GM20000 (cell line): Measurements from ENCODE around the gene GRM7.

Experiments used
- DNase-seq: peaks from one replicate; pipeline ENCODE4 v3.0.0; 2012; ENCODE audit warnings: low spot score
- TF ChIP-seq, protein P1 (sequence below): IDR thresholded peaks from 2 replicates; pipeline ENCODE4 v1.5.1; 2012; ENCODE audit warnings: mild to moderate bottlenecking, control low read depth; ENCODE audit errors: extremely low read depth, missing control alignments

GRM7 gene

DNA sequence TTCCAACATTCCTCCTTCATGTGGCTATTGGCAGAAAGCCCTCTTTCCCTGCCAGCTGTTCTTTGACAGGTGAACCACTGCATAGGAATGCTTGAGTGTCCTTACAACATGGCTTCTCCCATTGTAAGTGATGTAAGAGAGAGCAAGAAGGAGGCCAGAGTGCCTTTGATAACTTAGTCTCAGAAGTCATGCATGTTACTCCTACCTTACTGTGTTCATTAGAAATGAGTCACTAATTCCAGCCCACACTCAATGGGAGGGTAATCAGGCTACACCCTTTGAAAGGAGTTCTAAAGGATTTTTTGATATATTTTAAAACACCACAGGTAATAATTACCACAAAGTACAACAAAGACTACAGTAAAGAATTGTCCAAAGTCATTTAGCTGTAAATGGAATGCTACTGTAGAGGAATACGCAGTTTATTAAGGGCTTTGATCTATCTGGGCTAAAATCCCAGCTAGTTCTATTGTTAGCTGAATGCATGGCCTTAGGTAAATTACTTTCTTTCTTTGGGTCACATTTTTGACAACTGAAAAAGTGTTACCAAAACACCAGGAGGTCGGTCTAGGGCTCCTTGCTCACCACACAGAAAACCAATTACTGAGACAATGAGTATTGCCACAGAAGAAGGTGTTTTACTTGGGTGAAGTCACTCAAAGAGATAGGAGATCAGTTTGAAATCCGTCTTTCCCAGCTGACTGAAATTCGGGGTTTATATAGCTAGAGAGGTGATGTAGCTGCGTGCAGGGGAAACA, 154.9 kb downstream of the GRM7 start:
- no peak for DNase-seq
- TF ChIP-seq, protein P1, sequence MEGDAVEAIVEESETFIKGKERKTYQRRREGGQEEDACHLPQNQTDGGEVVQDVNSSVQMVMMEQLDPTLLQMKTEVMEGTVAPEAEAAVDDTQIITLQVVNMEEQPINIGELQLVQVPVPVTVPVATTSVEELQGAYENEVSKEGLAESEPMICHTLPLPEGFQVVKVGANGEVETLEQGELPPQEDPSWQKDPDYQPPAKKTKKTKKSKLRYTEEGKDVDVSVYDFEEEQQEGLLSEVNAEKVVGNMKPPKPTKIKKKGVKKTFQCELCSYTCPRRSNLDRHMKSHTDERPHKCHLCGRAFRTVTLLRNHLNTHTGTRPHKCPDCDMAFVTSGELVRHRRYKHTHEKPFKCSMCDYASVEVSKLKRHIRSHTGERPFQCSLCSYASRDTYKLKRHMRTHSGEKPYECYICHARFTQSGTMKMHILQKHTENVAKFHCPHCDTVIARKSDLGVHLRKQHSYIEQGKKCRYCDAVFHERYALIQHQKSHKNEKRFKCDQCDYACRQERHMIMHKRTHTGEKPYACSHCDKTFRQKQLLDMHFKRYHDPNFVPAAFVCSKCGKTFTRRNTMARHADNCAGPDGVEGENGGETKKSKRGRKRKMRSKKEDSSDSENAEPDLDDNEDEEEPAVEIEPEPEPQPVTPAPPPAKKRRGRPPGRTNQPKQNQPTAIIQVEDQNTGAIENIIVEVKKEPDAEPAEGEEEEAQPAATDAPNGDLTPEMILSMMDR, result no peak

DNA sequence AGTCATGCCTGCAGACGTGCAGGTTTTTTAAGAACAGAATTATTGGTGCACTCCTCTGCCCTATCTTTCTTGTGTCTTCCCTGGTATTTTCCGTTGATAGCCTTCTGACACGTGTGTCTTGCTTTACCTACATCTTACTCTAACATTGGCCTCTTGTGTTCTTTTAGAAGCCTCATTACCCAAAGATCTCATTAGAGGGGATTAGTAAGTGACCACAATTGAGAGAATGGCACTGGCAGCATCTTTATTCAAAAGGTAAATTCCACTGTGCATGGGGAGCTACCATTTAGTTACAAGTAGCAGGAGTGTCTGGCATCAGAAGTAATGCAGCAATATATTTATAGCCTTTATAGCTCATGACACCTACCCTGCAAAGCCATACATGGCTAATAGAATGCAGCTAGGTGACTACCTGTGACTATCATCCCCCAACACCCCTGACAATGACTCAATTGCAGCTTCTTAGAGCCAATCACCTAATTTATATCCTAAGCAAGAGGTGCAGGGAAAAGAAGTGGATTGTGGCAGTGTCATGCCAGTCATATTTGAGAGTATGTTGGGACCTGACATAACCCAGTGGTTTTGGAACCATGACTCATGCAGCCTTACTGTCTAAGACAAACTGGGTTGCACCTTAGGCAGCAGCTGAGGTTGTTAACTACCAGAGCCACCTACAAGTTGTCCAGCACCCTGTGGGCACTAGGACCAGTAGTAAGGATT, 164.8 kb downstream of the GRM7 start:
- DNase-seq, result no peak
- TF ChIP-seq, protein P1, result no peak

DNA sequence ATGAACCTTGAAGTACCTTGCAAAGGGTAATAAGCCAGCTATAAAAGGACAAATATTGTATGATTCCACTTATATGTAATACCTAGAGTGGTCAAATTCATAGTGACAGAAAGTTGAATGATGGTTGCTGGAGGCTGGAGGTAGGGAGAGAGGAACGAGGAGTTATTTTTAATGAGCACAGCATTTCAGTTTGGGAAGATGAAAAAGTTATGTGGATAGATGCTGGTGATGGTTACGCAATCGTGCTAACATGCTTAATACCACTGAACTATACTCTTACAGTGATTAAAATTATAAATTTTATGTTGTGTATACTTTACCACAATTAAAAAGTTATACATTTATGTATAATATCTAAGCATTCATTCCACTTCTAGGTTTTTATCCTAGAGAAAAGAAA, 168.6 kb downstream of the GRM7 start:
- no peak for DNase-seq
- TF ChIP-seq, protein P1, result no peak

GRCh38 chr3:7038394-7038793, 177.5 kb downstream of the GRM7 start:
- TF ChIP-seq, protein P1, result no peak
- DNase-seq, result no peak

DNA sequence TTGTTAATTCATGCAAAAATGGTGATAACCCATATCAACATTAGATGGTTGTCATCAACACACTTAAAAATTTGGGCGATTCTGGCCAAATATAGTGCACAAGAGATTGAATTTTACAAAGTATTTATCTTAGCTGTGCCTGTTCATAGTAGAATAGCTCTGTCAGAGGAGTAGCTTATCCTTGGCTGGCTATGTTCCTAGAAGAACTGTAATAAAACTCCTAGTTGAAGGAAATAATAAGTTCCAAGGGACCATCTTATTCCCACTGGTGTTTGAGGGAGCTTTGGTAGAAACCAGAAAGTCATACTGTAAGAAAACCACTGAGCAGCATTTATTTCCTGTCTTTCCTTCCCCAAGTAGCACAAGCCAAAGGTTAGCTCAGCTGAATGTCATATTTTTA, 201.8 kb downstream of the GRM7 start:
- TF ChIP-seq, protein P1, result no peak

GRCh38 chr3:7070461-7070860, 209.5 kb downstream of the GRM7 start:
- DNase-seq, result no peak
- TF ChIP-seq, protein P1, result no peak

More for the DNA sequence above, 201.8 kb downstream of the GRM7 start:
- no peak for DNase-seq

DNA sequence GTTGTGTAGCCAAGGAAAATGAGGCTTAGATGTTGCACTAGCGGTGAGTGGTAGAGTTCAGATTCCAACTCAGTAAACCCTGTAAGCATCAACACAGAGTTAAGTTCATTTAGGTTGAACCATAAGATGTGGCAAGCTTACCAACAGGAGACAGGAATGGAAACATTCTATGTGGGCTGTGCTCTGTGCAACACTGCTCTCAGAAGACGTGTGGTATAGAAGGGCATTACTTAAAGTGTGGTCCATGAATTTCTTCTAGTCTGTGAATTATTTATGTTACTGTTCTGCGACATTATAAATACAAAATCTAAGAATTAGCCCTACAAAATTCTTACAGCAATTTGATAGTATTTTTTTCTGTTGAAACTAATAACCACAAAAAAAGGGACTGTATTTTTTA, 213.3 kb downstream of the GRM7 start:
- DNase-seq, result no peak
- TF ChIP-seq, protein P1, result no peak
